ENCODE measurements around the gene TBPL1.

The TBPL1 gene

GRCh38 chr6:133980168-133980567 is 27.1 kb downstream of the TBPL1 start:
- peak; percentile 9 for FAIRE-seq

DNA sequence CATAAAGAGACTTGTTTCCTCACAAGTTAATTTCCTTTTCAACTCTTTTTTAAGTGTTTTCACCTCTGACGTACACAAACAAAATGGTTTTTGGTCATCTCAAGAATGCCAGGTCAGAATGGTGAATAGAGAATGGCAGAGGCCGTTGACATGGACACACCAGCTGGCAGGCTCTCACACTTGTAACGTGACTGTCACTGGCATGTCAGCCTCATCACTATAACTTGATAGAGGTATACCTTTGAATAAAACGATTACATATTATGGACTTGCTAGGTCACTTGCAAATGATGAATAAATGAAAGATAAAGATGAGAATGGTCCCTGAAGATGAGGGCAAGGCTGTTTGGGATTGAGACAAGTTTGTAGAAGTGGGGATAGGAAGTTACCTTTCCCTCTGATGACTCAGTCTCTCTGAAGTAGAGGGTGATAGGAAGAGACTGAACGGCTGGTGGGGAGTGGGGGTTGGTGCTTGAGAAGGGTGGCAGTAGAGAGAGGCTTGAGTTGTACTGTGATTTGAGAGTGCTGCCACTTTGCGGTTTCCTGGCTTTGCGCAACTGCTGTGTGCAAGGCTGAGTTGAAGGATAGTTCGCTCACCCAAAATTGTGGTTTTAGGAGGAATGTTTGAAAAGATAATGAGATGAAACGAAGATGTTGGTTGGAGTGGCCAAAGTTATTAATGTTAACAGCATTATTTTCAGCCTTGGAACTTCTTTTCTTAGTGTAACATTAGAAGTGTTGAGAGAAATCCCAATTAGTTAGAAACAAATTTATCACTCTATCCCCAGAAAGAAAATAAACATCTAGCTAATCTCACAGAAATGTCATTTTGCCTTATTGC is 30.3 kb downstream of the TBPL1 start:
- no peak for DNase-seq (ENCODE audit: insufficient read length, low spot score)
- TF ChIP-seq PAX5 (IDR thresholded peaks at IDR 0.05; ENCODE audit: insufficient read depth, low read length, severe bottlenecking) (no peak), POLR2AphosphoS5 (IDR thresholded peaks at IDR 0.05; ENCODE audit: low read depth, low read length) (no peak)
- peak; percentile 86 for FAIRE-seq

More at GRCh38 chr6:133980168-133980567, 27.1 kb downstream of the TBPL1 start:
- TF ChIP-seq POLR2AphosphoS5 (IDR thresholded peaks at IDR 0.05; ENCODE audit: low read depth, low read length) (no peak), POLR2A (IDR thresholded peaks at IDR 0.05; ENCODE audit: low read depth, low read length) (no peak), TAF1 (IDR thresholded peaks at IDR 0.05; ENCODE audit: low read depth, low read length) (no peak), SPI1 (IDR thresholded peaks at IDR 0.05; ENCODE audit: low read depth, low read length) (no peak), POU2F2 (IDR thresholded peaks at IDR 0.05; ENCODE audit: low read depth, low read length) (no peak), PAX5 (IDR thresholded peaks at IDR 0.05; ENCODE audit: insufficient read depth, low read length, severe bottlenecking) (no peak)
- DNase-seq (ENCODE audit: insufficient read length, low spot score), result no peak

DNA sequence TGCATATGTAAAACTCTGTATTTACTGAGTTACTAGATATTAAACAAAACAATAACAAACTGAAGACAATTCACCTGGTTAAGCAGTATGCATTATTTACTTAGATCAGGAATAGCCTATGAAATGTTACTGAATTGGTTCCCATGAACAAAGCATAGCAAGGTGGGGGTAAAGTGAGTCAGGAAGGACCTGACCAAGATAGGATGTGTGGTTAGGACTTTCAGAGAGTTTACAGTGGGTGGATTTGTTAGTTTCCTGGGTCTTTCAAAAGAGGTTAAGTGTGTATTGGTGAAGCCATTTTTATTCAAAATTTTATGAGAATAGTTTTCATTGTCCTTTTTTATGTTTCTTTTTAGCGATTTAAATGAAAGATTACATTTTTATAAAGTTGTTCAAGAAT is 32.9 kb downstream of the TBPL1 start:
- DNase-seq (ENCODE audit: insufficient read length, low spot score) (no peak), FAIRE-seq (no peak)

GRCh38 chr6:133986942-133987341 is 33.9 kb downstream of the TBPL1 start:
- DNase-seq (ENCODE audit: insufficient read length, low spot score) (no peak), FAIRE-seq (no peak)
- TF ChIP-seq POLR2AphosphoS5 (IDR thresholded peaks at IDR 0.05; ENCODE audit: low read depth, low read length) (no peak), PAX5 (IDR thresholded peaks at IDR 0.05; ENCODE audit: insufficient read depth, low read length, severe bottlenecking) (no peak), TAF1 (IDR thresholded peaks at IDR 0.05; ENCODE audit: low read depth, low read length) (no peak), POLR2A (IDR thresholded peaks at IDR 0.05; ENCODE audit: low read depth, low read length) (no peak), POU2F2 (IDR thresholded peaks at IDR 0.05; ENCODE audit: low read depth, low read length) (no peak), SPI1 (IDR thresholded peaks at IDR 0.05; ENCODE audit: low read depth, low read length) (no peak)

More for the DNA sequence above, 32.9 kb downstream of the TBPL1 start:
- no peak for TF ChIP-seq PAX5 (IDR thresholded peaks at IDR 0.05; ENCODE audit: insufficient read depth, low read length, severe bottlenecking)
- TF ChIP-seq POLR2A (IDR thresholded peaks at IDR 0.05; ENCODE audit: low read depth, low read length), result no peak
- no peak for TF ChIP-seq POU2F2 (IDR thresholded peaks at IDR 0.05; ENCODE audit: low read depth, low read length)
- no peak for TF ChIP-seq POLR2AphosphoS5 (IDR thresholded peaks at IDR 0.05; ENCODE audit: low read depth, low read length)
- no peak for TF ChIP-seq SPI1 (IDR thresholded peaks at IDR 0.05; ENCODE audit: low read depth, low read length)
- no peak for TF ChIP-seq TAF1 (IDR thresholded peaks at IDR 0.05; ENCODE audit: low read depth, low read length)

DNA sequence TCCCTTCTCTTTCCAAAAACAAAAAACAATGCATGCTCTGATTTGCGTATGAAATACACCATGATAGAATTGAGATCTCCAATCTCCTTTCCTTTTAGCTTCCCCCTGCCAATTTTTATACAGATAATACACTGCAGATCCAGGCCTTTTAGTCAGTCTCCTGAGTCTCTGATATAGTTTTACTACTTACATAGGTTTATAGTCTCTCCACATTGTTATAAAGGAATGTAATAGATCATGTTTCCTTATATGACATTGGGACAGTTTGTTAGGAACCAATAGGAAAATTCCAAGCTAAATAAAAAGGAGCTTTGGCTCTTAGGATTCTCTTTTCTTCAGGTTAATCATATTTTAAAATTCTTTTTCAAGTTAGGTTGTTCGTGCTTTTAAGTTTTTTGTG is 36.5 kb downstream of the TBPL1 start:
- TF ChIP-seq PAX5 (IDR thresholded peaks at IDR 0.05; ENCODE audit: insufficient read depth, low read length, severe bottlenecking), result no peak
- TF ChIP-seq POLR2A (IDR thresholded peaks at IDR 0.05; ENCODE audit: low read depth, low read length), result no peak
- no peak for TF ChIP-seq POLR2AphosphoS5 (IDR thresholded peaks at IDR 0.05; ENCODE audit: low read depth, low read length)
- no peak for TF ChIP-seq TAF1 (IDR thresholded peaks at IDR 0.05; ENCODE audit: low read depth, low read length)
- no peak for TF ChIP-seq POU2F2 (IDR thresholded peaks at IDR 0.05; ENCODE audit: low read depth, low read length)
- TF ChIP-seq SPI1 (IDR thresholded peaks at IDR 0.05; ENCODE audit: low read depth, low read length), result no peak
- no peak for DNase-seq (ENCODE audit: insufficient read length, low spot score)
- FAIRE-seq, result no peak

GRCh38 chr6:133990321-133990720 is 37.3 kb downstream of the TBPL1 start:
- TF ChIP-seq POLR2A (IDR thresholded peaks at IDR 0.05; ENCODE audit: low read depth, low read length) (no peak), PAX5 (IDR thresholded peaks at IDR 0.05; ENCODE audit: insufficient read depth, low read length, severe bottlenecking) (no peak), POLR2AphosphoS5 (IDR thresholded peaks at IDR 0.05; ENCODE audit: low read depth, low read length) (no peak), SPI1 (IDR thresholded peaks at IDR 0.05; ENCODE audit: low read depth, low read length) (no peak), TAF1 (IDR thresholded peaks at IDR 0.05; ENCODE audit: low read depth, low read length) (no peak), POU2F2 (IDR thresholded peaks at IDR 0.05; ENCODE audit: low read depth, low read length) (no peak)
- no peak for DNase-seq (ENCODE audit: insufficient read length, low spot score)
- no peak for FAIRE-seq

GRCh38 chr6:133991096-133991593 is 38.1 kb downstream of the TBPL1 start:
- TF ChIP-seq SPI1 (IDR thresholded peaks at IDR 0.05; ENCODE audit: low read depth, low read length) (no peak), PAX5 (IDR thresholded peaks at IDR 0.05; ENCODE audit: insufficient read depth, low read length, severe bottlenecking) (no peak), POLR2A (IDR thresholded peaks at IDR 0.05; ENCODE audit: low read depth, low read length) (no peak), POLR2AphosphoS5 (IDR thresholded peaks at IDR 0.05; ENCODE audit: low read depth, low read length) (no peak), TAF1 (IDR thresholded peaks at IDR 0.05; ENCODE audit: low read depth, low read length) (no peak), POU2F2 (IDR thresholded peaks at IDR 0.05; ENCODE audit: low read depth, low read length) (no peak)
- no peak for DNase-seq (ENCODE audit: insufficient read length, low spot score)
- no peak for FAIRE-seq

GRCh38 chr6:133992992-133993680 is 40.1 kb downstream of the TBPL1 start:
- TF ChIP-seq PAX5 (IDR thresholded peaks at IDR 0.05; ENCODE audit: insufficient read depth, low read length, severe bottlenecking) (no peak), SPI1 (IDR thresholded peaks at IDR 0.05; ENCODE audit: low read depth, low read length) (no peak), TAF1 (IDR thresholded peaks at IDR 0.05; ENCODE audit: low read depth, low read length) (no peak)
- DNase-seq (ENCODE audit: insufficient read length, low spot score) (no peak), FAIRE-seq (no peak)

DNA sequence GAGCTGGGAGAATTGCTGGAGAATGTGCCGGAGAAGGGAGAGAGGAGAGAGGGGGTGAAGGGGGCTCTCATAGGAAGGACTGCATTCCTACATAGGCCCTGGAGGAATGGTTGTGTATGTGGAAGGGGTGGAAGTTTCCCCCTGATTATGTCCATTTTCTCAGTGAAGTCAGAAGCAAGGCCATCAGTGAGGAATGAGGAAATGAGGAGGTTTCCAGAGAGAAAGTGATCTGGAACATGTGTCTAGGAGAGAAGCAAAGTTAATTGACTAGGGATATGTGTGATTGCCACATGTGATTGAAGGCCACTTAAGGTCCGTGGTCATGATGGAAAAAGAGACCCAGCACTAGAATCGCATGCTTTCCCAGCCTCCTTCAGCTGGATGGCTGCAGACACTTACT is 42.3 kb downstream of the TBPL1 start:
- no peak for FAIRE-seq
- no peak for TF ChIP-seq POU2F2 (IDR thresholded peaks at IDR 0.05; ENCODE audit: low read depth, low read length)
- no peak for DNase-seq (ENCODE audit: insufficient read length, low spot score)

GRCh38 chr6:133995758-133996157 is 42.7 kb downstream of the TBPL1 start:
- DNase-seq (ENCODE audit: insufficient read length, low spot score) (no peak), FAIRE-seq (no peak)
- no peak for TF ChIP-seq POLR2AphosphoS5 (IDR thresholded peaks at IDR 0.05; ENCODE audit: low read depth, low read length)
- TF ChIP-seq TAF1 (IDR thresholded peaks at IDR 0.05; ENCODE audit: low read depth, low read length), result no peak

Measured in GM12891 (cell line).